Amygdala (tissue), 56 donors: Measurements from ENCODE around the gene CAMK2D.

Source experiments
- DNase-seq, 56 donors: peaks; one replicate each; lab custom pipeline; 2025; lab: John Stamatoyannopoulos, UW

The CAMK2D gene

GRCh38 chr4:113407409-113407808 lies 354.1 kb downstream of the CAMK2D start:
- DNase-seq = no peak

GRCh38 chr4:113406723-113407016 lies 354.9 kb downstream of the CAMK2D start:
- DNase-seq = no peak

GRCh38 chr4:113405874-113406722 lies 355.4 kb downstream of the CAMK2D start:
- no peak for DNase-seq

- DNase-seq = peak in 1 of 56 donors; percentile 20
Observed at GRCh38 chr4:113404841-113405240, 356.7 kb downstream of the CAMK2D start.

- no peak for DNase-seq
Observed at GRCh38 chr4:113404167-113404571, 357.4 kb downstream of the CAMK2D start.
